AG10803 (cell line): ENCODE measurements around the gene KATNB1.

Experiments used
- DNase-seq: peaks from one replicate; pipeline ENCODE4 v3.0.0; 2010; ENCODE audit warnings: low read depth
- H3K4me3 ChIP-seq: 2 replicates; pipeline ENCODE4 v1.5.1; 2011; ENCODE audit warnings: mild to moderate bottlenecking, low read length, control low read depth
- TF ChIP-seq, protein P1 (sequence below): conservative IDR thresholded peaks from 2 replicates; pipeline ENCODE4 v1.5.1; 2011; ENCODE audit warnings: mild to moderate bottlenecking, low read length, control low read depth, inconsistent platforms

The KATNB1 gene

DNA sequence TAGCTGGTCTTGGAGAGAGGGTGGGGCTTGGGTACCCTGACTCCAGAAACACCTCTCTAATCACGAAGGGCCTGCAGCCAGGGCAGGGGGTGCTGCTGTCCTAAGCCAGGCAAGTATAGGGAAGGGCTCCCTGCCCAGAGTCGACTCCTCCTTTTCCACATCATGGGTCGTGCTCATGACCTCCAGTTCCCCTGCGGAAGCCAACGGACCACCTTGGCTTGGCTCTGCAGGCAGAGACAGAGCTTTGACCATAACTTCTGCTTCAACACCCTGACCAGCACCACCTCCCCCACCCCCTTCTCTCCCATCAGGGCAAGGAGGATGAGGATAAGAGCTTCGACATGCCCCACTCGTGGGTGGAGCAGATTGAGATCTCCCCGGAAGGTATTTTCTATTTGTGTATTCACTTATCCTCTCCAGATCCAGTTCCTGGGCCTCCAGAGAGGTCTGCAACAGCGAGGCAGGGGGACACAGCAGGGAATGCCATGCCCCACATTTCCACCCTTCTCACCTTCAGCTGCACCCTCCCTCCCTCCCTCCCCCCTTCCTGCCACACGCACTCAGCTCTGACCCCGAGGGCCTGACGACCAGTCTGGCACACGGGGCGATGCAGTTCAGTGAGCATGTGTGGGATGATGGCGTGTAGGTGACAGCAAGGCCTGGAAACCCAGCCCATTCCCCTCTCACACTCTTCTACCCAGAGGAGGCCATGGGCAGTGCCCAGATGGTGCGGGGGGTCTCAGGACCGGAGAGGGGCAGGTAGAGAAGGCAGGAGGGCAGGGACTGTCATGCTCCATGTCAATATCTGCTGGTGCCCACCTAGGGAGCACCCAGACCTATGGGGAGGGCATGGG is 14.0 kb upstream of the KATNB1 start:
- no peak for DNase-seq
- no peak overlapping the region for H3K4me3 ChIP-seq
- TF ChIP-seq, protein P1, sequence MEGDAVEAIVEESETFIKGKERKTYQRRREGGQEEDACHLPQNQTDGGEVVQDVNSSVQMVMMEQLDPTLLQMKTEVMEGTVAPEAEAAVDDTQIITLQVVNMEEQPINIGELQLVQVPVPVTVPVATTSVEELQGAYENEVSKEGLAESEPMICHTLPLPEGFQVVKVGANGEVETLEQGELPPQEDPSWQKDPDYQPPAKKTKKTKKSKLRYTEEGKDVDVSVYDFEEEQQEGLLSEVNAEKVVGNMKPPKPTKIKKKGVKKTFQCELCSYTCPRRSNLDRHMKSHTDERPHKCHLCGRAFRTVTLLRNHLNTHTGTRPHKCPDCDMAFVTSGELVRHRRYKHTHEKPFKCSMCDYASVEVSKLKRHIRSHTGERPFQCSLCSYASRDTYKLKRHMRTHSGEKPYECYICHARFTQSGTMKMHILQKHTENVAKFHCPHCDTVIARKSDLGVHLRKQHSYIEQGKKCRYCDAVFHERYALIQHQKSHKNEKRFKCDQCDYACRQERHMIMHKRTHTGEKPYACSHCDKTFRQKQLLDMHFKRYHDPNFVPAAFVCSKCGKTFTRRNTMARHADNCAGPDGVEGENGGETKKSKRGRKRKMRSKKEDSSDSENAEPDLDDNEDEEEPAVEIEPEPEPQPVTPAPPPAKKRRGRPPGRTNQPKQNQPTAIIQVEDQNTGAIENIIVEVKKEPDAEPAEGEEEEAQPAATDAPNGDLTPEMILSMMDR: no peak

DNA sequence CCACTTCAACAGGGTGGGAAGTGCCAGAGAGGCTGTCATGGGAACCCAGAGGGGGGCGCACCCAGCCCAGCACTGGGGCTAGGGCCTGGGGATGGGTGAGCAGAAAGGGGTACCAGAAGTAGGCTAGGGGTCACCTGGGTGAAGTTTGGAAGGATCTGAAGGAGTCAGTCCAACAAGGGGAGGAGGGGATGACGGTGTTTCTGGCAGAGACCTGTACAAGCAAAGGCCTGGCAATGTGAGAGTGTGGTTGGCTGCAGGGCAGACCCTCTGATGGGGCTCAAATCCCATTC is 13.4 kb upstream of the KATNB1 start:
- TF ChIP-seq, protein P1: no peak
- H3K4me3 ChIP-seq: no peak overlapping the region
- no peak for DNase-seq

DNA sequence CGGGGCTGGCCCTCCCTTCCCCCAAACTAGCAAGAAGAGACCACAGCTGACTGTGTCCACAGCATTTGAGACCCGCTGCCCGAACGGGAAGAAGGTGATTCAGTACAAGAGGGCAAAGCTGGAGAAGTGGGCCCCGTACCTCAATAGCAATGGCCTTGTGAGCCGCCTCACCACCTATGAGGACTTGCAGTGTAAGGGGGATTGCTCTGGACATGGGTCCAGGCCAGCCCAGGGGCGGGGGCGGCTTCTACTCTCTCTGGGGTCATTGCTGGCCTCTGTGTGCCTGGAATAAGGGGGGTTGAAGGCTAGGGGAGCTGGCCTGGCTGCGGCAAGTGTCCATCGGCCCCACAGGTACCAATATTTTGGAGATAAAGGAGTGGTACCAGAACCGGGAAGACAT is 12.9 kb upstream of the KATNB1 start:
- DNase-seq: no peak
- TF ChIP-seq, protein P1: no peak
- no peak overlapping the region for H3K4me3 ChIP-seq

DNA sequence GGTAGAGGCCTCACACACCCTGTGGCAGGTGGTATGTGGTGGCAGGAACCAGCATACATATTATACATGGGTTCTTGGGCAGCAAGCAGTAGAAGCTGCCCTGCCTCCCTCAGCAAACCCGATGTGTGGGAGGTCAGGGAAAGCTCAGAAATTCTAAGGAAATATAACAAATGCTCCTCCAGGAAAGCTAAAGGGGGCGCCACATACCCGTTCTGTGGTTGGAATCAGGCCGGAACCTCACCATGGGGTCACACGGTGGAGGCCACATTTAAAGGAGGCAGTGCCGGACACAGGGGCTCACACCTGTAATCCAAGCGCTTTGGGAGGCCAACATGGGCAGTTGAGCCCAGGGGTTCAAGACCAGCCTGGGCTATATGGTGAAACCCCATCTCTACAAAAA is 12.4 kb upstream of the KATNB1 start:
- H3K4me3 ChIP-seq: no peak overlapping the region
- DNase-seq: no peak
- TF ChIP-seq, protein P1: 0 out of 2 replicates have a peak, but pooled peaks have one; percentile 2

DNA sequence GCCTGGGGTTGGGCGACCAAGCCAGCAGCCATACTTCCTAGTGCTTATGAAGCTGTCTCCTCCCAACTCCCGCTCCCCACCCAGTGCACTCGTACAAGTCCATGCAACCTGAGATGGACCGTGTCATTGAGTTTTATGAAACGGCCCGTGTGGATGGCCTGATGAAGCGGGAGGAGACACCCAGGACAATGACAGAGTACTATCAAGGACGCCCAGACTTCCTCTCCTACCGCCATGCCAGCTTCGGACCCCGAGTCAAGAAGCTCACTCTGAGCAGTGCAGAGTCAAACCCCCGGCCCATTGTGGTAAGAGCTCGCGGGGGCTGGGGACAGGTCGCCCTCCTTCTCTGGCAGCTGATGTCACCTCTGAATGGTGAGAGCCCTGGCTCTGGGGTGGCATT is 11.0 kb upstream of the KATNB1 start:
- no peak for DNase-seq
- TF ChIP-seq, protein P1: no peak
- H3K4me3 ChIP-seq: no peak overlapping the region

DNA sequence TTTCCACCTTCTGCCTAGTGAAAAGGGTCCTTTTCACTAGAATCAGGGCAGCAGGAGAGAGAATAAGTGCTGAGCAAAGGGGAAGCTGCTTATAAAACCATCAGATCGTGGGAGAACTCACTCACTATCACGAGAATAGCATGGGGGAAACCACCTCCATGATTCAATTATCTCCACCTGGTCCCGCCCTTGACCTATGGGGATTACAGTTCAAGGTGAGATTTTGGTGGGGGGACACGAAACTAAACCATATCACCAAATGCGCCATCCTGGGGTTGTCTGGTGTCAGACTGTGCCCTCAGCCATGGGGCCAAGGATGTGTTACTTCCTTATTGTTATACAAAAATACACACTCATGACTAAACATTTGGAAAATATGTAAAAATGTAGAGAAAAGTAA is 10.4 kb upstream of the KATNB1 start:
- TF ChIP-seq, protein P1: no peak
- H3K4me3 ChIP-seq: no peak overlapping the region
- no peak for DNase-seq

DNA sequence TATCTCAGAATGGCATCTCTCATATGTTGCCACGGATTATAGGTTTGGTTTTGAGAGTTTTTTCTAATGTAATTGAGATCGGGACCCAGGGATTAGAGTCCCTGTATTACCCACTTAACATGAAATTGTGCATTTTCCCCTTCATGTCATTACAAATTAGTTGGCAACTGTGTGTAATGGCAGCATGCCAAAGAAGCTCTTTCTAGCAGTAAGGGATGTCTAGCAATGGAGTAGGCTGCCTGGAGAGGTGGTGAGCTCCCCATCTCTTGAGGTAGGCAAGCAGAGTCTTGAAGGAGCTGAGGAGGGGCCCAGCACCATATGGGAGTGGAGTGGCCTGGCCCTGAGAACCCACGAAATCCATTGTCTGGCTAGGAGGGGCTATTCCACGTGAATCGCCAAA is 10.0 kb upstream of the KATNB1 start:
- DNase-seq: no peak
- H3K4me3 ChIP-seq: no peak overlapping the region
- TF ChIP-seq, protein P1: no peak
